MM.1S (cell line): ENCODE data around the gene RPL27A.

Source experiments
- DNase-seq: peaks from one replicate; pipeline ENCODE4 v3.0.0-alpha.2; 2015
- H2AFZ ChIP-seq: fragments of 300-600 bp; sonication (generic); 2 replicates; pipeline ENCODE4 v1.6.0; 2016; ENCODE audit warnings: antibody characterized with exemption, low read length
- H3F3A ChIP-seq: fragments of 300-600 bp; sonication (generic); 2 replicates; pipeline ENCODE4 v1.6.1; 2016; ENCODE audit warnings: mild to moderate bottlenecking, antibody characterized with exemption, low read length, moderate library complexity, mixed read lengths; ENCODE audit not compliant: insufficient read depth
- H3K27ac ChIP-seq: fragments of 300-600 bp; sonication (generic); 2 replicates; pipeline ENCODE4 v1.5.1; 2016; ENCODE audit warnings: mild to moderate bottlenecking, low read length
- H3K27me3 ChIP-seq: fragments of 300-600 bp; sonication (generic); replicated peaks from 2 replicates; pipeline ENCODE4 v1.6.0; 2016; ENCODE audit warnings: low read length; ENCODE audit not compliant: insufficient read depth
- H3K36me3 ChIP-seq: fragments of 300-600 bp; sonication (generic); replicated peaks from 2 replicates; pipeline ENCODE4 v1.6.1; 2016; ENCODE audit warnings: mild to moderate bottlenecking, low read length, mixed read lengths; ENCODE audit not compliant: insufficient read depth
- H3K4me1 ChIP-seq: fragments of 300-600 bp; sonication (generic); 2 replicates; pipeline ENCODE4 v1.6.1; 2016; ENCODE audit warnings: low read length, mixed read lengths
- H3K4me2 ChIP-seq: fragments of 300-600 bp; sonication (generic); 2 replicates; pipeline ENCODE4 v1.6.0; 2016; ENCODE audit warnings: low read depth, low read length
- H3K4me3 ChIP-seq: fragments of 300-600 bp; sonication (generic); 2 replicates; pipeline ENCODE4 v1.5.1; 2016; ENCODE audit warnings: low read length, mixed read lengths
- H3K79me2 ChIP-seq: fragments of 300-600 bp; sonication (generic); 2 replicates; pipeline ENCODE4 v1.6.1; 2016; ENCODE audit warnings: mixed run types, low read length, mixed read lengths
- H3K9ac ChIP-seq: fragments of 300-600 bp; sonication (generic); 2 replicates; pipeline ENCODE4 v1.6.1; 2016; ENCODE audit warnings: low read length, mixed read lengths
- H3K9me2 ChIP-seq: fragments of 300-600 bp; sonication (generic); replicated peaks from 2 replicates; pipeline ENCODE4 v1.6.1; 2016; ENCODE audit warnings: mild to moderate bottlenecking, low read length, mixed read lengths; ENCODE audit not compliant: insufficient read depth
- H3K9me3 ChIP-seq: fragments of 300-600 bp; sonication (generic); replicated peaks from 2 replicates; pipeline ENCODE4 v1.6.1; 2016; ENCODE audit warnings: mild to moderate bottlenecking, low read length, mixed read lengths; ENCODE audit not compliant: insufficient read depth
- H4K20me1 ChIP-seq: fragments of 300-600 bp; sonication (generic); 2 replicates; pipeline ENCODE4 v1.6.1; 2016; ENCODE audit warnings: mild to moderate bottlenecking, low read length, moderate library complexity, mixed read lengths; ENCODE audit not compliant: insufficient read depth
- CTCF ChIP-seq: fragments of 300-600 bp; sonication (generic); IDR thresholded peaks from 2 replicates; pipeline ENCODE4 v1.5.1; 2016; ENCODE audit warnings: antibody characterized with exemption, low read length, mixed read lengths
- EZH2 ChIP-seq: fragments of 300-600 bp; sonication (generic); optimal IDR thresholded peaks from 2 replicates; pipeline ENCODE3; 2017; ENCODE audit warnings: low read depth, mild to moderate bottlenecking, antibody characterized with exemption, low read length, mixed read lengths
- EZH2phosphoT487 ChIP-seq: fragments of 300-600 bp; sonication (generic); IDR thresholded peaks from 2 replicates; pipeline ENCODE4 v1.6.1; 2018; ENCODE audit warnings: antibody characterized with exemption, low read length

RPL27A gene

DNA sequence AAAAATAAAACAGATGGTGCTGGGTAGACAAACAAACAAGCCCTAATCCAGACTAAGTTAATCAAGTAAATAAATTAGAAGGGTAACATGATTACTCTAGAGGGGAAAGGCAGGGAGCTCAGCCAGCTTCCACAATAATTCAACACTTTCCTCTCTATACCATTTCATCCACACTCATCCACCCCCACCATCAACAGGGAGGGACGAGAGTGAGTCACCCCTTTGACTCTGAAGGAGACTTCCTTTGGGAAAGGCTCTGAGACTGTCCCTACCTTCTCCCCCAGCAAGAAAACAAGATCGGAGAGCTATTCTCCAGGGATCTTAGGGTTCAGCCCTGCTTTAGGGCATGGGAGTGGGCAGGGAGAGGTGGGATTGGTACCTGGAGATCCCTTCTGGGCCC is 33.2 kb upstream of the RPL27A start:
- DNase-seq = no peak
- H3K9me3 ChIP-seq = no peaks in the 10 kb centered on the region
- H2AFZ ChIP-seq = no peak overlapping the region
- H3F3A ChIP-seq = no peaks in the 10 kb centered on the region
- no peak overlapping the region for H3K4me2 ChIP-seq
- no peaks in the 10 kb centered on the region for H4K20me1 ChIP-seq
- no peaks in the 10 kb centered on the region for H3K79me2 ChIP-seq
- no peak overlapping the region for H3K4me3 ChIP-seq
- H3K36me3 ChIP-seq = no peaks in the 10 kb centered on the region; the same call in 1 of the 2 replicates
- peaks cover 4% of the 10 kb centered on the region; the same call in 1 of the 2 replicates for H3K4me1 ChIP-seq
- H3K27me3 ChIP-seq = no peaks in the 10 kb centered on the region
- no peak overlapping the region for H3K27ac ChIP-seq
- H3K9me2 ChIP-seq = no peaks in the 10 kb centered on the region
- TF ChIP-seq EZH2 = no peak
- no peak for TF ChIP-seq EZH2phosphoT487
- TF ChIP-seq CTCF = no peak
- H3K9ac ChIP-seq = no peak overlapping the region

DNA sequence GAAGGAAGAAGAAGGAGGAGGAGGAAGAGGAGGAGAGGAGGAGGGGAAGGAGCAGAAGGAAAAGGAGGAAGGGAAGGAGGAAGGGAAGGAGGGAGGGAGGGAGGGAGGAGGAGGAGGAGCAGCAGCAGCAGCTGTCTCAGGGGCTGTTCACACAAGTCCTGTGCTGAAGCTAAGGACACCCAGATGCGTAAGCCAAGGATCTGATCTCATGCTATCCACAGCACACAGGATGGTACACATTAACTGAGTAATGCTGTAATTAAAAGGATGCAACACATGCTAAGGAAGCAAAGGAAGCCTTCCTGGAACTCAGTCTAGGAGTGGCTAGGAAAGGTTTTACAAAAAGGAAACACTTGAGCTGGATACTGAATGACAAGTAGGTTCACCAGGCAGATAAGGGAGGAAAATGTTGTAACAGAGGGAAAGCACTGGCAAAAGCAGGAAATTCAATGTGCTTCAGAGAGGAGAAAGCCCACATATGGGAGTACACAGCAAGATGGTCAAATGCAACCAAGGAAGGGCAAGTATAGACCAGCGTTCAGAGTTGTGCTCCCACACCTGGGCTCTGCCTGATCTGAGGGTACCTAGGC is 32.1 kb upstream of the RPL27A start:
- H3K4me1 ChIP-seq = peaks cover 4% of the 10 kb centered on the region; the same call in 1 of the 2 replicates
- no peaks in the 10 kb centered on the region for H3K9me3 ChIP-seq
- H3K79me2 ChIP-seq = no peaks in the 10 kb centered on the region
- H3F3A ChIP-seq = no peaks in the 10 kb centered on the region
- no peak overlapping the region for H3K4me3 ChIP-seq
- no peak overlapping the region for H3K27ac ChIP-seq
- no peaks in the 10 kb centered on the region for H3K9me2 ChIP-seq
- H3K27me3 ChIP-seq = no peaks in the 10 kb centered on the region
- no peaks in the 10 kb centered on the region; the same call in 1 of the 2 replicates for H3K36me3 ChIP-seq
- no peaks in the 10 kb centered on the region for H4K20me1 ChIP-seq
- DNase-seq = no peak
- H3K4me2 ChIP-seq = no peak overlapping the region
- H3K9ac ChIP-seq = no peak overlapping the region
- TF ChIP-seq EZH2phosphoT487 (no peak), CTCF (no peak), EZH2 (no peak)
- no peak overlapping the region for H2AFZ ChIP-seq

- H3K36me3 ChIP-seq = no peaks in the 10 kb centered on the region; the same call in 1 of the 2 replicates
- no peak overlapping the region for H3K4me2 ChIP-seq
- peaks cover 4% of the 10 kb centered on the region; the same call in 1 of the 2 replicates for H3K4me1 ChIP-seq
- TF ChIP-seq EZH2phosphoT487 = no peak
- TF ChIP-seq CTCF = no peak
- no peak for TF ChIP-seq EZH2
- no peaks in the 10 kb centered on the region for H3K27me3 ChIP-seq
- no peak overlapping the region for H2AFZ ChIP-seq
- no peak overlapping the region for H3K4me3 ChIP-seq
- no peaks in the 10 kb centered on the region for H4K20me1 ChIP-seq
- H3K79me2 ChIP-seq = no peaks in the 10 kb centered on the region
- no peaks in the 10 kb centered on the region for H3K9me3 ChIP-seq
- no peaks in the 10 kb centered on the region for H3F3A ChIP-seq
- no peaks in the 10 kb centered on the region for H3K9me2 ChIP-seq
- no peak overlapping the region for H3K9ac ChIP-seq
- DNase-seq = no peak
- H3K27ac ChIP-seq = no peak overlapping the region
These were observed 30.5 kb upstream of the RPL27A start for GRCh38 chr11:8652140-8652539.
